Ovary (tissue), 3 donors: Measurements from ENCODE around the gene FALEC.
"Not testable (repeated sequence)": the region's sequence is repeated elsewhere in the genome, so short reads cannot be mapped to it uniquely, and the experiment has no call there.

ENCODE experiments used
- CTCF ChIP-seq, 3 donors: fragments of 450-650 bp in 2 of 3; fragments of 200-600 bp in 1 of 3; IDR thresholded peaks; one replicate each; pipeline versions ENCODE4 v1.5.1 to v1.8.0; 2016 to 2022; ENCODE audit warnings: antibody characterized with exemption in 3 of 3, mild to moderate bottlenecking in 1 of 3
- POLR2A ChIP-seq: fragments of 450-650 bp; IDR thresholded peaks from one replicate; pipeline ENCODE4 v1.6.1; 2017; ENCODE audit warnings: antibody characterized with exemption, mild to moderate bottlenecking, moderate library complexity
- donor health status: DM: no; HTN: no; CAD: no.

DNA sequence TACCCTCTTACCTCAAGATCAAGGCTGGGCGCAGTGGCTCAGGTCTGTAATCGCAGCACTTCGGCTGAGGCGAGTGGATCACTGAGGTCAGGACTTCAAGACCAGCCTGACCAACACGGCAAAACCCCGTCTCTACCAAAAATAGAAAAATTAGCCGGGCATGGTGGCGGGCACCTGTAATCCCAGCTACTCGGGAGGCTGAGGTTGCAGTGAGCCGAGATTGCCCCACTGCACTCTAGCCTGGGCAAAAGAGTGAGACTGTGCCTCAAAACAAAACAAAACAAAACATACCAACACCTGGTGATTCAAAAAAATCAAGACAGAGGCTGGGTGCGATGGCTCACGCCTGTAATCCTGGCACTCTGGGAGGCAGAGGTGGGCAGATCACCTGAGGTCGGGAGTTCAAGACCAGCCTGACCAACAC is 58.1 kb downstream of the FALEC start:
- TF ChIP-seq CTCF (IDR thresholded peaks at IDR 0.05); POLR2A: not testable (repeated sequence)
